ENCODE results near the gene LTB4R2. TPM values are rescaled to one million over a fixed set of nuclear protein-coding genes. Genes with fewer than 3 reads are reported as not detected.
"Not testable (repeated sequence)": the region's sequence is repeated elsewhere in the genome, so short reads cannot be mapped to it uniquely, and the experiment has no call there.

Gene LTB4R2
- total RNA-seq, 1 donor from 2014 or later: 0.57 TPM

- intact Hi-C loops (cut with DNase I): not testable (repeated sequence)
Observed at GRCh38 chr14:24354482-24354825, 44.5 kb downstream of the LTB4R2 start.

GRCh38 chr14:24355009-24355408 is 45.1 kb downstream of the LTB4R2 start:
- intact Hi-C loops (cut with DNase I): no loop called here
- ATAC-seq: no peak
- DNase-seq (ENCODE audit: missing footprints): no peak

More at GRCh38 chr14:24354482-24354825, 44.5 kb downstream of the LTB4R2 start:
- ATAC-seq; DNase-seq (ENCODE audit: missing footprints): not testable (repeated sequence)

GRCh38 chr14:24356208-24356607 is 46.3 kb downstream of the LTB4R2 start:
- no peak for ATAC-seq
- no peak for DNase-seq (ENCODE audit: missing footprints)
- intact Hi-C loops (cut with DNase I): no loop called here

GRCh38 chr14:24360281-24360680 is 50.3 kb downstream of the LTB4R2 start:
- intact Hi-C loops (cut with DNase I): no loop called here
- DNase-seq (ENCODE audit: missing footprints) (no peak), ATAC-seq (no peak)

GRCh38 chr14:24361326-24361725 is 51.4 kb downstream of the LTB4R2 start:
- intact Hi-C loops (cut with DNase I): no loop called here
- ATAC-seq (no peak), DNase-seq (ENCODE audit: missing footprints) (no peak)

Other genes starting within 250 kb of the LTB4R2 start
- not detected for gene CPNE6, start 238.6 kb upstream of the LTB4R2 start, total RNA-seq
- 4.3 TPM for gene PCK2, start 215.8 kb upstream of the LTB4R2 start, total RNA-seq
- 84.7 TPM for gene DCAF11, start 195.4 kb upstream of the LTB4R2 start, total RNA-seq
- 1.8 TPM for gene NRL, start 195.2 kb upstream of the LTB4R2 start, total RNA-seq
- gene FITM1, start 179.5 kb upstream of the LTB4R2 start, total RNA-seq: 129 TPM
- gene PSME1, start 173.9 kb upstream of the LTB4R2 start, total RNA-seq: 140 TPM
- gene EMC9, start 168.5 kb upstream of the LTB4R2 start, total RNA-seq: 14.6 TPM
- 109 TPM for gene PSME2, start 163.5 kb upstream of the LTB4R2 start, total RNA-seq
- gene RNF31, start 162.6 kb upstream of the LTB4R2 start, total RNA-seq: 33.4 TPM
- 30.5 TPM for gene IRF9, start 148.9 kb upstream of the LTB4R2 start, total RNA-seq
- gene REC8, start 138.1 kb upstream of the LTB4R2 start, total RNA-seq: 2.4 TPM
- 10.5 TPM for gene IPO4, start 121.3 kb upstream of the LTB4R2 start, total RNA-seq
- gene TM9SF1, start 114.7 kb upstream of the LTB4R2 start, total RNA-seq: 23.2 TPM
- 0.43 TPM for gene TSSK4, start 104.4 kb upstream of the LTB4R2 start, total RNA-seq
- gene CHMP4A, start 96.7 kb upstream of the LTB4R2 start, total RNA-seq: 28.5 TPM
- 17.0 TPM for gene MDP1, start 94.1 kb upstream of the LTB4R2 start, total RNA-seq
- gene NEDD8, start 77.8 kb upstream of the LTB4R2 start, total RNA-seq: 218 TPM
- 29.1 TPM for gene GMPR2, start 77.2 kb upstream of the LTB4R2 start, total RNA-seq
- gene TINF2, start 67.5 kb upstream of the LTB4R2 start, total RNA-seq: 33.0 TPM
- gene TGM1, start 47.0 kb upstream of the LTB4R2 start, total RNA-seq: 1.1 TPM
- 21.5 TPM for gene RABGGTA, start 38.5 kb upstream of the LTB4R2 start, total RNA-seq
- gene DHRS1, start 10.4 kb upstream of the LTB4R2 start, total RNA-seq: 8.3 TPM
- gene NOP9, start 10.3 kb upstream of the LTB4R2 start, total RNA-seq: 23.0 TPM
- gene CIDEB, start 2.2 kb upstream of the LTB4R2 start, total RNA-seq: 4.3 TPM
- 2.1 TPM for gene LTB4R, start 1.4 kb downstream of the LTB4R2 start, total RNA-seq
- 27.3 TPM for gene ADCY4, start 24.9 kb downstream of the LTB4R2 start, total RNA-seq
- gene RIPK3, start 29.9 kb downstream of the LTB4R2 start, total RNA-seq: 4.2 TPM
- gene NFATC4, start 58.0 kb downstream of the LTB4R2 start, total RNA-seq: 28.4 TPM
- gene NYNRIN, start 88.9 kb downstream of the LTB4R2 start, total RNA-seq: 9.5 TPM
- gene CBLN3, start 119.5 kb downstream of the LTB4R2 start, total RNA-seq: 1.1 TPM
- gene KHNYN, start 119.8 kb downstream of the LTB4R2 start, total RNA-seq: 23.3 TPM
- 76.6 TPM for gene SDR39U1, start 132.6 kb downstream of the LTB4R2 start, total RNA-seq
- 1.3 TPM for gene CMA1, start 198.1 kb downstream of the LTB4R2 start, total RNA-seq